Adrenal gland (tissue), 5 donors: ENCODE data around the gene COG7.

Experiments
- POLR2A ChIP-seq, 2 donors: fragments of 450-650 bp; IDR thresholded peaks; one replicate each; pipeline ENCODE4 v1.6.1; 2017; ENCODE audit warnings: antibody characterized with exemption in 2 of 2, mild to moderate bottlenecking in 2 of 2, moderate library complexity in 1 of 2
- TF ChIP-seq, protein P1 (sequence below), 6 experiments: fragments of 450-650 bp in 4 of 6; fragments of 200-600 bp in 2 of 6; sonication (generic) in 1 of 6; IDR thresholded peaks; 1 replicate in 5 of 6; 2 replicates in 1 of 6; pipeline versions ENCODE4 v1.5.1 to v1.8.0; 2016 to 2021; ENCODE audit warnings: antibody characterized with exemption in 6 of 6, mild to moderate bottlenecking in 2 of 6, moderate library complexity in 1 of 6
- donor health status: DM: no; HTN: no; CAD: no.

DNA sequence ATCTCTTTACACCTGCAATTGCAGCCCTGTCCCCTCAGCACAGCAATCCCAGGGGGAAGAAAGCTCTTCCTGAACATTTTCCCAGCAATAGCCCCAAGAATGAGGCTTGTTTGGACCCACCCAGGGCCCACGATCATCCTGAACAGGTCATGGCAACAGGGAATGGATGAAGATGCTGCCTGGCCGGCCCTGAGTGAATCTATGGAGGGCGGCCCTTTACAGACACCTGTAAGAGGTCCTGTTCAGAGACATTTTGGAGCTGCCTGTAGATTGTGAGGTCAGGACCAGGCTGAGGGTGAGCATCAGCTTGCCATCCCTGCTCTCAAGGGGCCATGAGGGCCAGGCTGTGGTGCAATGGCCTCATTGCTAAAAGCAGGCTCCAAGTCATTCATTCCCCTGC lies 69.1 kb downstream of the COG7 start:
- TF ChIP-seq POLR2A (IDR thresholded peaks at IDR 0.05), result no peak
- TF ChIP-seq, protein P1, sequence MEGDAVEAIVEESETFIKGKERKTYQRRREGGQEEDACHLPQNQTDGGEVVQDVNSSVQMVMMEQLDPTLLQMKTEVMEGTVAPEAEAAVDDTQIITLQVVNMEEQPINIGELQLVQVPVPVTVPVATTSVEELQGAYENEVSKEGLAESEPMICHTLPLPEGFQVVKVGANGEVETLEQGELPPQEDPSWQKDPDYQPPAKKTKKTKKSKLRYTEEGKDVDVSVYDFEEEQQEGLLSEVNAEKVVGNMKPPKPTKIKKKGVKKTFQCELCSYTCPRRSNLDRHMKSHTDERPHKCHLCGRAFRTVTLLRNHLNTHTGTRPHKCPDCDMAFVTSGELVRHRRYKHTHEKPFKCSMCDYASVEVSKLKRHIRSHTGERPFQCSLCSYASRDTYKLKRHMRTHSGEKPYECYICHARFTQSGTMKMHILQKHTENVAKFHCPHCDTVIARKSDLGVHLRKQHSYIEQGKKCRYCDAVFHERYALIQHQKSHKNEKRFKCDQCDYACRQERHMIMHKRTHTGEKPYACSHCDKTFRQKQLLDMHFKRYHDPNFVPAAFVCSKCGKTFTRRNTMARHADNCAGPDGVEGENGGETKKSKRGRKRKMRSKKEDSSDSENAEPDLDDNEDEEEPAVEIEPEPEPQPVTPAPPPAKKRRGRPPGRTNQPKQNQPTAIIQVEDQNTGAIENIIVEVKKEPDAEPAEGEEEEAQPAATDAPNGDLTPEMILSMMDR (IDR thresholded peaks at IDR 0.05), result no peak
